SIG-M5 treated with dmso at 0.1 percent for 504 hours (cell line): Measurements from ENCODE around the gene PDLIM3.
"Not testable (repeated sequence)": the region's sequence is repeated elsewhere in the genome, so short reads cannot be mapped to it uniquely, and the experiment has no call there.

Source experiments
- DNase-seq: peaks from one replicate; lab custom pipeline; 2025; ENCODE audit not compliant: unreplicated experiment; lab: John Stamatoyannopoulos, UW

PDLIM3 gene, protein sequence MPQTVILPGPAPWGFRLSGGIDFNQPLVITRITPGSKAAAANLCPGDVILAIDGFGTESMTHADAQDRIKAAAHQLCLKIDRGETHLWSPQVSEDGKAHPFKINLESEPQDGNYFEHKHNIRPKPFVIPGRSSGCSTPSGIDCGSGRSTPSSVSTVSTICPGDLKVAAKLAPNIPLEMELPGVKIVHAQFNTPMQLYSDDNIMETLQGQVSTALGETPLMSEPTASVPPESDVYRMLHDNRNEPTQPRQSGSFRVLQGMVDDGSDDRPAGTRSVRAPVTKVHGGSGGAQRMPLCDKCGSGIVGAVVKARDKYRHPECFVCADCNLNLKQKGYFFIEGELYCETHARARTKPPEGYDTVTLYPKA

DNA sequence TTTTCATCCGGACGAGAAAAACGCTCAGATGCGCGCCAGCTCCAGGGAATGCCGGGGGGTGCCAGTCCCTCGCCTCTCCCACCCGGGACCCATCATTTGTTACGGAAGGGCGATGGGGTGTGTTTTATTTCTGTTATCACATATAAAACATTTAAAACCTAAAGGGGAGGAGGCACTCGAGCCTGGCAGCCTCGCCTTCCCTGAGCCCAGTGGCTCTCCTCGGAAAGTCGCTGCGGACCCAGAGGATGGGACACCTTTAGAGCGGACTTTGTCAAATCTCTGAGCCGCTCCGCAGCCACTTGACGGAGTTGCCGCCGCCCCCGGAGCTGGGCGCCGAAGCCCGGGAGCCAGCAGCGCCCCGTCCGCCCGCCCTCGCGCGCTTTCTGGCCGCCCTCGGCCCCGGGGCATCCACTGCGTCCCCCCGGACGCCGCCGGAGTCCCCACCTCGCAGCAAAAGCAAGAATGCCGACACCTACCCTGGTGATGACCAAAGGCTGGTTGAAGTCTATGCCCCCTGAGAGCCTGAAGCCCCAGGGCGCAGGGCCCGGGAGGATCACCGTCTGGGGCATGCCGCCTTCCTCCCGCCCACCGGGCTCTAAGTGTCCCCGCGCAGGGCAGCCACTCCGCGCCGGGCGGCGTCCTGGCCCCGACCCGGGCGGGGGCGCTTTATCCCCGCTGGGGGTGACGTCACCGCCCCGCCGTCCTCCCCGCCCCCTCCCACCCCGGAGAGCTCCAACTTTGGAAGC lies at the start of gene PDLIM3:
Gene PDLIM3, minus strand, starts transcription at position 642 of the 746 bp plus-strand sequence. Its CDS starts 73 bp downstream, at position 569.
- DNase-seq: no peak

DNA sequence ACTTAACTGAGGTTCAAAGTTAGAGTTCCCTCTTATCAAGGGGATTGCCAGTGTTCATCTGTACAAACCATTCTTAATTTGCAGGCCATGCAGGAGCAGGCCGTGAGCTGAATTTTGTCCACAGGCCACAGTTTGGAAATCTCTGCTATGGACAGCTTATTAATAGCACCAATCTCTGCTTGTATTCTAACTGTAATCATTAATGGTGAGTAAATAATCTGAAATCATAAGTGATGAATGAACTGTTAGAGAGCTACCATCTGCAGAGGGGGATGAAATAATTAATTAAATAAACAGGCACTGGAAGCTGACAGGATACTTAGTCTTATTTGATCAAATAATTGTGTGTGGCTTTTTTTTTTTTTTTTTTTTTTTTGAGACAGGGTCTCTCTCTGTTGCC lies 48.5 kb upstream of the PDLIM3 start:
- DNase-seq: no peak

DNA sequence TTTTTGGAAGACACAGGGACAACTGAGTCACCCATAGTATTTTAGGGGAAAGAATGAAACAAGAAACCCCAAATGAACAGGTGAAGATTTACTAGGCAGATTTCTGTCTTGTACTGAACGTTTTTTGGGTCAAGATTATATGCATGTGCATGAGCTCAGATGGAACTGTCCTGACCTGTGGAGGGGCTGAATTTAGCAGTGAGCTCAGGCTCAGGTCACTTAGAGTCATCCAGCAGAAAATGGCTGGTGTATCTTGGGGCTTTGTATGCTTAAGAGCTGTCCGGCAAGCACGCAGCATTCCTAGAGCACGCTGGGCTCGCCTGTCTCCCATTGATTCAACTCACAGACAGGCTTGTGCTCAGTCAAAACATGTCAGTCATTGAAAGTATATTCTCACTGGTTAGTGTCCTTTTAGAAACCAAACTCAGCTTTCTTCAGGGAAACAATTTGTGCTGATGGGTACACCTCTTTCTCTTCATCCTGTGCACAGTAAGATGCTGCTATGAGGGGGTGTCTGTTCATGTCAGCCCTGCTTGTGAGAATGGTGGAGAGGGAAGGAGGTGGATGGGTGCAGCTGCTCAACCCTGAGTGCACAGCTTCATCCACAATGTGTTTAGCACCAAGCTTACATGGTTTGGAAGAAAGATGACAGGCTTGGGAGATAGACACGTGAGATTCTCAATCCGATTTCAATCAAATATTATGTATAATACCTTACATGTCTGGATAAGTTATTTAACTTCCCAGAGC lies 47.5 kb upstream of the PDLIM3 start:
- no peak for DNase-seq

DNA sequence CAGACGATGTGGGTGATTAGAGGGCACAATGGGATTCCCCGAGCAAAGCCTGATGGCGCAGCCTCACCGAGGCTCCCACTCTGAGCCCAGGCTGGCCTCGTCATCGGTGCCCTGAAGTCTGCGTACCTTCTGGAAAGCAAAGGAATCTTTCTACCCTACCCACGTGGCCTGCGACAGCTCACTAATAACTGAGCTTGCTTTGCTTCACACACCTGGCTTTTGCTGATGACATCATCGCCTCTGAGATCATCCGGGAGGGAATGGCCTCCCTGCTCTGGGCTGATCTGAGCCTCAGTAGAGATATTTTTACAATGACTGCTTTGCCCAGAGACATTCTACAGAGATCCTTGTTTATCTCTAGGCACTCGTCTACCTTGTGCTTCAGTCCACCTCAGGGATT lies 45.4 kb upstream of the PDLIM3 start:
- no peak for DNase-seq

DNA sequence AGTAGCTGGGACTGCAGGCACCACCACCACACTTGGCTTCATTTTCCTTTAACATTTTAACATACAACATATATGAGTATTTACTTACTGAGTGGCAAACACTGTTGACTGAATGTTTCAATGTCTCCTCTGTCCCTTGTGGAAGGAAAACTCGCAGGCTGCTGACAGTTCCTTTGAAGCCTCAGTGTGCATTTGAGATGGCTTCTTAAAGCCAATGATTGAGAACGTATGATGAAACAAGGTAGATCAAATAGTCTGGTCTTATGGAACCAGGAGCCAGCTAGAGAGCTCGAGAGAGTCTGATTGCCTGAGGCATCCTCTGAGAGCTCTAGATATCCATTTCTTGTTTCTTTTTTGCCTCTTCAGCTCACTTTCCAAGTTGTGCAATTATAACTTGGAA lies 43.0 kb upstream of the PDLIM3 start:
- DNase-seq: no peak

DNA sequence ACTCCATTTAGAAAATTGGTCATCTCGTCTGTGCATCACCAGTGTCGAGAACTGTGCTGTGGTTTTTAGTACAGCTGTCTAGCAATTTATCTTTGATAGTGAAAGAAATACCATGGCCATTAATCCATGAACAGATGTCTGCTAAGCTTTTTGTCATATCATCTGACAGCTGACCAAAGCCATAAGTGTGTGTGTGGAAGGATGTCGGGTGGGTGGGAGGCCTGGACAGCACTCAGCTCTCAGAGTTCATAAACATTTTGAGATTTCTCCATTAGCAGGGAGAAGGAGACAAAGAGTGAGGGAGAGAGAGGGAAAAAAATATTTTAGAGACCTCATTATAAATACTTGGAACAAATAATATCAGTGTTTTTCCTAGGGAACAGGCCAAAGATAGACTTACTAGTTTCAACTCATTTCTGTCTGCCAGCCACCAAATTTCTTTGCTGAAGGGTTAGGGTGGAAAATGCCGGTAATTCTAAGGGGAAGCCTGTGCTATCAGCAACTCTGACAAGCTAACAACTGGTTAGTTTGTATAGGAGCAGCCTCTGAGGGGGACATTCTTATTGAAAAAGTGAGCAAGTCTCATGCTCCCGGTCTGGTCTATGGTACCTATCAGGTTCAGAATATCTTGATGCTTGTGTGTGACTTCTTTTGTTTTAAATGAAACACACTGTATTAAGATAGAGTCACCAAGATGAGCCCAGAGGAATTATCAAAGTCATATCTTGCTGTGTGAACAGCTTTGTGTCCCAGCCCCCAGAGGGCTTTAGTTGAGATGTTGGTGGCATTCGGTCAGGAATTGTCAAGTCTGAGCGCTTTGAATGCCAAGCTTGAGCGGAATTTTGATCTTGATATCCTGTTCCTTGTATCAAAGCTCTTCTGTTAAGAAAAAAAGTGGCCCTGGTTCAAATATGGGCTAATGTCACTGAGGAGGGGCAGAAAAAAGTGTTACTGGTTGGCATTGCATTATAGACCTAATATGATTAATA lies 41.9 kb upstream of the PDLIM3 start:
- no peak for DNase-seq

DNA sequence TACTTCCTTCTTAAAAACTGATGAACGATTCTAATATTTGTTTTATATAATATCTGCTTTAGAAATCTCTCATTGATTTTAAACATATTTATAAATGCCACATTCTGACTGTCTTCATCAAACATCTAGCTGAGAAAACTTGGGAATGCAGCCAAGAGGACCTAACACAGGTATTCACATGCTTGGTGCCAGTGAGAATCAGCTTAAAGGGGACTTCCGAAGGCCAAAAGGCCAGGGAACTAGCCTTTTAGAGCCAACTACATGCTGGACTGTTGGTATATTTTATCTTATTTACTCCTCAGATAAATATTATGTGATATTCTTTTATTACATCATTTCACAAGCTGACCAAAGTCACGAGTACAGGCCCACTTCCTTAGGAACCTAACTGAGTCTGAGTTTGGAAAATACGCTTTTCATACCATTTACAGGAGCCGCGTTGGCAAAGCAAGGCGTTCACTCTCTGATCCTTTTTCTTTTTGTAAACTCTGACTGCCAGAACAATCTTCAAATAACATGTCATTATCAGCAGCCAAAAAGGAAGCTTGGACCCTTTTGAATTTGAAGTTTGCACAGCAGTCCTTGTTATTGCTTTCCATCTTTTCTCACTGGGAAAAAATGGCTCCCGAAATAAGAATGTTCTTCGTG lies 41.1 kb upstream of the PDLIM3 start:
- no peak for DNase-seq

DNA sequence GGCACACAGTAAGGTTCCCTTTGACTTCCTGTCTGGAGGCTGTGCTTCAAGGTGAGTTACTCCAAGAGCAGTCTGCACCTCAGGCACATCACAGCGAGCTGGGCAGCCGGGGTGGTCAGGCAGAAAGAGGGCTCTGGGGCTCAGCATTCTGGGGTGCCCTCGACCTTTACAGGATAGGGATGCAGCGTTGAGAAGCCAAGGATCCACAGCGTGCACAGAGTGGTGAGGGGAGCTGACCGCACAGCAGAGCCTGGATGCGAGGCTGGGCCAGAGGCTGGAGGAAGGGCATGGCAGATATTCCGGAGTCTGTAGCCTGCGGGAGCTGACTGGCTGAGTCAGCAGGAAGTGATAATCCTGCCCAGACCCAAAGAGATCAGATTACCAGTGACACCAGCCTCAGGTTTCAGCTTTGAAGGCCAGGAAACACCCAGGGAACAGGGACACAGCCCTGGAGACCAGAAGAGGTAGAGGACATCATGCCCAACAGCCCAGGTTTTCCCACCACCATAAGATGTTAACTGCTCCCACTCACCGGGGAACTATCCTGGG lies 38.4 kb upstream of the PDLIM3 start:
- no peak for DNase-seq

DNA sequence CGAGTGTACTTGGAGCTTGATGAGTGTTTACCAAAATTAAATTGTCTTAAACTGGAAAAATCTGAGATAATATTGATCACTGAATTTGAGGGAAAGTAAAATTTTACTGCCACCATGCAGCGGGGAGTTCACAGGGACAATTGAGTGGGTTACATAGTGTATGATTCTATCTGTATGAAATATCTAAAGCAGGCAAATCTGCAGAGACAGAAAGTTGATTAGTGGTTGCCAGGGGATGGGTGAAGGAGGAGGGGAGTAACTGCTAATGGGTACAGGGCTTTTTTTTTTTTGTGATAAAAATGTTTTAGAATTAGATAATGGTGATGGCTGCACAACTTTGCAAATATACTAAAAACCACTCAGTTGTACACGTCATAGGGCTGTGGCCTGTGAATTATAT lies 35.4 kb upstream of the PDLIM3 start:
- no peak for DNase-seq

DNA sequence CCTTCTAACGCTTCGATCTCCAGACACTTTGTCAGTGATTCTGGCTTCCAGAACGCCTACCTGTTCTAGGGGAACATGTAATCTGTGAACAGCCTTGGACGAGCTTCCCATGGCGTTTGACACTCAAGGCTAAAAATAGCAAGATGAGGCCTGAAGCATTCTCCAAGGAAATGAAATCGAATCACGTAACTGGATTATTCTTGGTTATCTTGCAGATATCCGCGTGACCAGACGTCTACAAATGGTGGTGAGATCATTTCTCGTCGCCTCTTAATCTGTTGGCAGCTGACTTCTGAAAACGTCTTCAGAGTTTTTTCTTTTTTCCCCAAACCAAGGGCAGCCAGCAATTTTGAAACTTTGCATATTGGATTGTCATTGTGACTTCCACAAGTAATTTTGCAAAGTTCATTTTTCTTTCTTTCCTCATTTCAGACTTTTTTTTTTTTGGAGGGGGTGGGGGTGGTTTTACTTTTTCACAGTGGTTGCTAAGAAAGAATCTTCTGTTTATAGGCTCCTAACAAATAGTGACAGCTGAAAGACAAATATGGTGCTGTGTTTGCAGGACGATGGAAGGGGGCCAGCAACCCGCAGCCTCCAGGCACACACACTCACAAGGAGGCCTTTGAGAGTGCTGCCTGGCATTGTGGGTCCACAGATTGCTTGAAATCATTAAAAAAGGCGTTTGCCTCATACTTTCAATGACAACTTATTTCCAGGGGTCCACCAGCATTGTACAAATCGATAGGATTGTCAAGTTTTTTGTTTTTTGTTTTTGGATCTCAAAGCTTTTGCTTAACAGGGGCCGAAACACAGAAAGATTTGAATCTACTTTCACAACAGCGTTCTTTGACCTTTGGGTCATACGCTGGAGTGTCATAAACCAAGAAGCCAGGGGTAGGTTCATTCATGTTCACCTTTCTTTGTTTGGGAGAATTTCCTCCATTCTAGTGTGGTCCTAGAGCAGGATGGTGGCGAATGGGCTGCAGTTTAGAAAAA lies 32.4 kb upstream of the PDLIM3 start:
- no peak for DNase-seq

DNA sequence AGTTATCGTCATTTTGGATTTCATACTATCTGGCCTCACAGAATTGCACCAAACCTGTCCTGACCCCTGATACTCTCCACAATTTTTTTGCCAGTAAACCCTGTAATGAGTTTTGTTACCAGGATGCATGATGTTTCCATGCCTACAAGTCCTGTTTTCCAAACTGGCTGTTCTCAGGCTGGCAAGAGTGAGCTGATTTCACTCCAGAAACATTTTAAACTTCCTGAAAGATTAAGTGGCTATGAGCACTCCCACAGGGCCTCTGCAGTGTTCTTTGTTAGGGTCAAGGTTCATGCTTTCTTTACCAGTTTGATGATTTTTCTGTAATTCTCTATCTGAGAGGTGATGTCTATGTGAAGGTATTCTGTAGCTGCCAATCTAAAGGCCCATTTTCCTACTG lies 31.7 kb upstream of the PDLIM3 start:
- DNase-seq: no peak

DNA sequence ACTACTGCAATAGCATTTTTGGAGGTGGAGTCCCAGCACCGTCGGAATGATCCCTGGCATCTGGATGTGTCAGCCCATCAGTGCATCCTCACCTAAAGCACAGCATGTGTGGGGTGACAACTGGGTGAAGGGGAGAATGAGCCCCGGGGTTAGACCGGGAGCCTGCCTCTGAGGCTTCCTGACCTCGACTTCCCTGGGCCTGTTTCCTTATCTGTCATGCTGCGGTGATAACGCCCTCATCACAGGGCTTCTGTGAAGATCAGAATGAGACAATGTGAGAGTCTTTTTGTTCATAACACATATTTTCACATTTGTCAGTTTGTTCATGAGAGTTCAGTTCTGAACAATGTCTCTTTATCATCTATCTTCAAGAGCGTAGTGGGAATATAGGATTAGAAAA lies 31.1 kb upstream of the PDLIM3 start:
- DNase-seq: no peak

DNA sequence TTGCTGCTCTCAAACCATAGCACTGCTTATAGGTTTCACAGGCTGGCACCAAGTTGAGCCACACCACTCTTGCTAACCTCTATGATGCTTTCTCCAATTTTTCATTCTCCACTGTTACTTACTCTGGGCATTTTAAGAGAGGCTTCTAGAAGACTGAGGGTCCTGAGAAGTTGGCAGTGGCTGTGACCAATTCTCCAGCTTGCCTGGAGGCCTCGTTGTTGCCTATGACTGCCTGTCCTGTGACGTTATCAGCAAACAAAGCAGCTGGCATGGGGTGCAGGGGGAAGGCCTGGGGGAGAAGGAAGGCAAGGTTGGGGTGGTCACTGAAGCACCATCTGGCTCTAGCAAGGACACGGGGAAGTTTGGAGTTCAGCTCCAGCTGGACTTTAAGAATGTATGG lies 30.4 kb upstream of the PDLIM3 start:
- no peak for DNase-seq

DNA sequence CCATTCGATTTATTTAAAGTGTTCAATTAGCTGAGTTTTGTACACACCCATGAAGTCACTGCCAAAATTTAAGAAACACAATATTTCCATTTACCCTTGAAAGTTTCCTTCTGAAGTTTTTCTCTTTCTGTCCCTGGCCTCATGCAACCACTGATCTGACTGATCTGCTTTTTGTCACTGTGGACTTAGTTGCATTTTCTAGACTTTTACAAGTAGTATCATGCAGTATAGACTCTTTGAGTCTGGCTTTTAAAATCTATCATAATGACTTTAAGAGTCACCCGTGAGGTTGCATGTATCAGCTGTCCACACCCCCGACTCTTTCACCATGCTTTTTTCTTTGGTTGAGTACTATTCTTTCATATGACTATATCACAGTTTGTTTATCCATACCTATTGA lies 29.0 kb upstream of the PDLIM3 start:
- no peak for DNase-seq

DNA sequence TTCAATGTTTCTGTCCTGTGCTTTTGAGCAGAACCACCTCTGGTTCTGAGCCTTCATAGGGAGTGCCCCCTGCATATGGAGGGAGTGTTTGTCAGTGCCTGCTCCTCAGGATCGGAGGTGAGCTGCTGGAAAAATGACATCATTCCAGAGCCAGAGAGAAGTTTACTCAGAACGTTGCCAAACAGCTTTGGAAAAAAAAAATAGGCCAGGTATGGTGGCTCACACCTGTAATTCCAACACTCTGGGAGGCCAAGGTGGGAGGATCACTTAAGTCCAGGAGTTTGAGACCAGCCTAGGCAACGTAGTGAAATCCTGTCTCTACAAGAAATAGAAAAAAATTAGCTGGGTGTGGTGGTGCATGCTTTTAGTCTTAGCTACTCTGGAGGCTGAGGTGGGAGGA lies 27.2 kb upstream of the PDLIM3 start:
- DNase-seq: no peak

DNA sequence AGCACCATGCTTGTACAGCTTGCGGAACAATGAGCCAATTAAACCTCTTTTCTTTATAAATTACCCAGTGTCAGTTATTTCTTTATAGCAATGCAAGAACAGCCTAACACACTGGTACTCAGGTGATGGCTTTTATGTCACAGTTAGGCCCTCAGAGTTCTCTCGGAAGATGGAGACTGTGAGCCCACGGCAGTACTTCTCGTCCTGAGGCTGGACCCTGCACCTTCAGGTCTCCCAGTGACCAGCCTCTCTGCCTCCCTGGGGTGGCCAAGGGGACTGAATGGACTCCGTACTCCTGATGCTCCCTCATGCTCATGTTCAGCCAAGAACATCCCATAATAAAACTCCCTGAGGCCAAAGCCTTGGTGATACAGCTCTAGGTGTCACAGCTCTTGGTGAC lies 25.0 kb upstream of the PDLIM3 start:
- no peak for DNase-seq

DNA sequence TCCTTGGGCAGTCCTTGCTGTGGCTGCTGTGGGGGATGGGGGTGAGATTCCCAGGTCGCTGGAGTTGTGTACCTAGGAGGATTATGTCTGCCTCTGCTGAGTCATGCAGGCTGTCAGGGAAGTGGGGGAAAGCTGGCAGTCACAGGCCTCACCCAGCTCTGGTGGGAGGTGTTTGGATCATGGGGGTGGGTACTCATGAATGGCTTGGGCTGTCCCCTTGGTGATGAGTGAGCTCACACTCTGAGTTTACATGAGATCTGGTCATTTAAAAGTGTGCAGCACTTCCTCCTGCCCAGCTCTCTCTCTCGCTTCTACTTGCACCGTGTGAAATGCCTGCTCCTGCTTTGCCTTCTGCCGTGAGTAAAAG lies 24.6 kb upstream of the PDLIM3 start:
- no peak for DNase-seq

DNA sequence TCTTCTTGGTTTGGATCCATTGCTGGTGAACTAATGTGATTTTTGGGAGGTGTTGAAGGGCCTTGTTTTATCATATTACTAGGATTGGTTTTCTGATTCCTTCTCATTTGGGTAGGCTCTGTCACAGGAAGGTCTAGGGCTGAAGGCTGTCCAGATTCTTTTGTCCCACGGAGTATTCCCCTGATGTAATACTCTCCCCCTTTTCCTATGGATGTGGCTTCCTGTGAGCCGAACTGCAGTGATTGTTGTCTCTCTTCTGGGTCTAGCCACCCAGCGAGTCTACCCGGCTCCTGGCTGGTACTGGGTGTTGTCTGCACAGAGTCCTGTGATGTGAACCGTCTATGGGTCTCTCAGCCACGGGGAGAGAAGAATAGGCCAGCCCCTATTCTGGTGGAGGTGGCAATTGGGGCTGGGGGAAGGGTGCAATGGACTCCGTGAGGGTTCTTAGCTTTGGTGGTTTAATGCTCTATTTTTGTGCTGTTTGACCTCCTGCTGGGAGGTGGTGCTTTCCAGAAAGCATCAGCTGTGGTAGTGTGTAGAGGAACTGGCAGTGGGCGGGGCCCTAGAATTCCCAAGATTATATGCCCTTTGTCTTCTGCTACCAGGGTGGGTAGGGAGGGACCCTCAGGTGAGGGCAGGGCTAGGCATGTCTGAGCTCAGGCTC lies 24.1 kb upstream of the PDLIM3 start:
- DNase-seq: not testable (repeated sequence)
